HG03521 (cell line): Measurements from ENCODE around the gene HGS.
"Not testable (repeated sequence)": the region's sequence is repeated elsewhere in the genome, so short reads cannot be mapped to it uniquely, and the experiment has no call there.

Experiments
- ATAC-seq: cut with Tn5 transposase; IDR thresholded peaks from one replicate; pipeline ENCODE4 v1.9.1; 2021; ENCODE audit warnings: mild to moderate bottlenecking, moderate library complexity; ENCODE audit not compliant: unreplicated experiment

The HGS gene

DNA sequence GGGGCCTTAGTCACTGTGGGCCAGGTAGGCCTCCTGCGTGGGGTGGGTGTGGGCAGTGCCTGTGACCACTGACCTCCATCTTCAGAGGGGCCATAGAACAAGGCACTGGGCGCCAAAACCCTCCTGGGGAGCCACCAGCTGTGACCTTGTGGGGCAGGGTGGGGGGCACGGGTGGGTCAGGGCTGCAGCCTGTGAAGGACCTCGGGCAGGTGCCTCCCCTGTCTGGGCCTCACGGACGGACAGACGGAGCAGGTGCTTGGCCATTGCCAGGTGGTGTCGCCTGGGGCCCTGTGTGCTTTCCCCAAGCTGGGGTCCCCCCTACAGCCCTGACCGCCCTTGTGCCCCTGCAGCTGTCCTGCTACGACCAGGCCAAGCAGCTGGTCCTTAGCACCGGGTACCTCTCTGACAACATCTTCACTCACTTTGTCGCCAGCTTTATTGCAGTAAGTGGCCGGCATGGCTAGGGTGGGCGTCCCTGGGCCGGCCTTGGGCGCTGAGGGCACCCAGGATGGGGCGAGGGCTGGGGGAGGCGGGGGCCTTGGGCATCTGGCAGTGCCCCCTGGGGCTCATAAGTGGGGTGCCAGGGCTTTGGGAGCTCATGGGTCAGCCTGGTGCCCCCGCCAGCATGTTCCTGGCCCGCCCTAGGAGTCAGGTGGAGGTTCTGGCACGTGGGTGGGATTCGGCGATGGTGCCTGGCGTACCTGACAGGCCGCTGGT is 33.4 kb downstream of the HGS start:
- ATAC-seq = no peak

- no peak for ATAC-seq
Measured at GRCh38 chr17:81717766-81718089, 33.9 kb downstream of the HGS start.

- no peak for ATAC-seq
Measured at GRCh38 chr17:81719410-81720266, 35.8 kb downstream of the HGS start.

DNA sequence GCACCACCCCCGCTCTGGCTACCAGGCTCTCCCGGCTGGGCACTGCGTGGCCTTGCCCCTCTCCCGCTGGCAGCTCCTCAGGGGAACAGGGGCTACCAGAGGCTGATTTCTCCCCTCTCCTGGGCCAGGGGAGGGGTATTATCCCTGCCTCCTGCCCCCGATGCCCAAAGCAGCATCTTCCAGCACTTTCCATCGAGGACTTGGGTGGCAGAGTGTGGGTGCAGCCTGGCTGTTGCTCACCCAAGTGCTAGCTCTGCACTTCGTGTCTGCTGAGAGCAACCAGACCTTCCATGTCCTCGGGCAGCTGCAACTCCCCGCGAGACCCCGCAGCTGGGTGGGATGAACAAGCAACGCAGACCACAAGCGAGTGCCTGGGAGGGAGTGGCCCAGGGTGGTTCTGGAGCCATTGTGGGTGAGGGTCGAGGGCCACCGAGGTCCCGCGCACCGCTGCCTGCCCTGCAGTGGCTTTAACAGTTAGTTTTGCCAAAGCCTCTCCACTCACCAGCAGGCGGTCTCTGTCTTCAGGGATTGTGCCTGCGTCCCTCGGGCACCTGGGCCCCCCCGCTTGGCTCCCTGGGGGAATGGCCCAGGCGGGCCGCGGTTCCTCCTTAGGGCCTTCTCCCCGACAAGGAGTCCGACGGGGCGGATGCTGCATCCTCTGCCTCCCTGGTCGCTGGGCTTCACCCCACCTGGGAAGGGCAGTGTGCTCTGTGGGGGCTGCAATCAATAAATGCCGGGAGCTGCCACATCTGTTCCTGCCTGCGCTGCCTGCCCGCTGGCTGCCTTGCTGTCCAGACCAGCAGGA is 36.7 kb downstream of the HGS start:
- no peak for ATAC-seq

- ATAC-seq = no peak
Measured at GRCh38 chr17:81722184-81723120, 38.6 kb downstream of the HGS start.

- no peak for ATAC-seq
Measured at GRCh38 chr17:81723651-81724209, 39.9 kb downstream of the HGS start.

DNA sequence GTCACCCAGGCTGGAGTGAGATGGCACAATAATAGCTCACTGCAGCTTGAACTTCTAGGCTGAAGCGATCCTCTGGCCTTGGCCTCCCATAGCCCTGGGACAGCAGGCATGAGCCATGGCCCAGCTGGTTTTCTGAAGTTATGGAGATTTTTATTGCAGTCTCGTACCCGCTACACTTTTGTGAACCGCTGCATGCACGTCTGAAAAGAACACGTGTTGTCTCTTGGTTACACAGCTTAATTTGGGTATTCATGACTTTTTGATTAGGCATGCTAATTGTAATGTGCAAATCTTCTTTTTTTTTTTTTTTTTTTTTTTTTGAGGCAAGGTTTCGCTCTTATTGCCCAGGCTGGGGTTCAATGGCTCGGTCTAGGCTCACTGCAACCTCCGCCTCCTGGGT is 41.6 kb downstream of the HGS start:
- no peak for ATAC-seq

DNA sequence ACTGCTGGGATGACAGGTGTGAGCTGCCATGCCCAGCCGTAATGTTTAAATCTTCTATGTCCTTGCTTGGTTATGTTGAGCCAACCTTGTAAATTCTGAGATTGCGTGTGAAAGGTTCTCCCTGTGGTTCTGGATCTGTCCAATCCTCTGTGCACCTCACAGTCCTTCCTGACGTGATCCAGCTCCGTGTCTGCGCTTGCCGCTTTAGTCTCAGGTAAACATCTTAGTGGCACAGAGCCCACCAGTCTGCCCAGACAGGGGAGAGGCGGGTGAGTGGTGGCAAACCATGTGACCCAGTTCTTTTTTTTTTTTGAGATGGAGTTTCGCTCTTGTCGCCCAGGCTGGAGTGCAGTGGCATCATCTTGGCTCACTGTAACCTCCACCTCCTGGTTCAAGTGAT is 42.2 kb downstream of the HGS start:
- no peak for ATAC-seq

DNA sequence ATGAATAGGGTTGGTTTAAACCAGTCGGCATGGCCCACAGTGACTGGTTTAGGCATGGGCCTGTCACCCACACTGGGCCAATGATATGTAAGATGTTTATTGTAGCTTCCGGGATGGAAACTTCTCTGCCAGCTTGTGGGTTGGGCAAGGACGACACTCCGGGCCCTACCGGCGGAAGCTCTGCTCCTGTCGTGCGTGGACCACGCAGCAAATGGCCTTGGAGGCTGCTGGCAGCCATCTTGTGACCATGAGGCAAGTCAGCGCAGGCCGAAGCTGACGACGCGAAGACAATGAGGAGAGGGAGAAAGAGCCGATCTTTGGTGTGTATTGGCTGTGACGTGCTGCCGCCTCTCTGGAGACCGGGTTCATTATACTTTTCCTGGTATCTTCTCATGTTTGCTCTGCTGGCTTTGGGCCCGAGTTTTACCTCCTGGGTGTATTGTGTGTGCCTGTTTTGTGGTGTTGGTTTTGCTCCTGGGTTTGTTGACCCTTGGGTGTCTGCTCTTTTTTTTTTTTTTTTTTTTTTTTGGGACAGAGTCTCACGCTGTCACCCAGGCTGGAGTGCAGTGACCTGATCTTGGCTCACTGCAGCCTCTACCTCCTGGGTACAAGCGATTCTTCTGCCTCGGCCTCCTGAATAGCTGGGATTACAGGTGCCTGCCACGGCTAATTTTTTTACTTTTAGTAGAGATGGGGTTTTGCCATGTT is 43.7 kb downstream of the HGS start:
- ATAC-seq = no peak

DNA sequence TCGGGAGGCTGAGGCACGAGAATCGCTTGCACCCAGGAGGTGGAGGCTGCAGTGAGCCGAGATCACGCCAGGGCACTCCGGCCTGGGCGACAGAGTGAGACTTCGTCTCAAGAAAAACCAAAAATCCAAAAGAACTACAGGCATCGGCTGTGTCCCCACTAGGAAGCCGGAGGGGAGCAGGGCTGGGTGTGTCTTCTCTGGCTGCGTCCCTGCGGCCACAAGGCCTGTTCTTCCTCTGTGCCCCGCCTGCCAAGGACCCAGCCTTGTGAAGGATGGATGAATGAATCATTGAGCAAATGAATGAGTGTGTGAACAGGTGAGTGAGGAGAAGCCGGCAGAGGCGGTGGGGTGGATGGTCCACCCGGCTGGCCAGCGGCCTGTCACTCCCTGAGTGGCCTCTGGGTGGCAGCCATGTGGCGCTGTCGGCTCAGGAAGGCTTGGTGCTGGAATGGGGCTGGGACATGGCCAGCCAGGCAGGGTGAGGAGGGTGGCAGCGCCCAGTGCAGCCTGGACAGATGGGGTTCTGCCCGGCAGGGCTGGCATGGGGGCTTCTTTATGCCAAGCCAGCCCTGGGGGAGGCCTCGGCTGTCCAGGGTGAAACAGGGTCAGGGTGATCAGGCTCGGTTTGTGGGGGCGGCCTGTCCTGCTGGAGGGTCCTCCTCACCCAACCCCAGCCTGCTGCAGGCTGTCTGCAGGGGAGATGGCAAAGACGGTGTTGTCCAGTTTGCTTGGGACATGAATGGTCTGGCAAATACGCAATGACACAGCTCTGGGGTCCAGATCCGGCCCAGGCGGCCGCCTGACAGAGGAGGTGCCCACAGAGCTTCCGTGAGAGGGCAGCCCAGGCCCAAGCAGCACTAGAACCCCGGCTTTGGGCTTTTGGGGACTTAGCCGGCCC is 49.9 kb downstream of the HGS start:
- no peak for ATAC-seq

GRCh38 chr17:81734405-81735263 is 50.8 kb downstream of the HGS start:
- ATAC-seq = no peak

DNA sequence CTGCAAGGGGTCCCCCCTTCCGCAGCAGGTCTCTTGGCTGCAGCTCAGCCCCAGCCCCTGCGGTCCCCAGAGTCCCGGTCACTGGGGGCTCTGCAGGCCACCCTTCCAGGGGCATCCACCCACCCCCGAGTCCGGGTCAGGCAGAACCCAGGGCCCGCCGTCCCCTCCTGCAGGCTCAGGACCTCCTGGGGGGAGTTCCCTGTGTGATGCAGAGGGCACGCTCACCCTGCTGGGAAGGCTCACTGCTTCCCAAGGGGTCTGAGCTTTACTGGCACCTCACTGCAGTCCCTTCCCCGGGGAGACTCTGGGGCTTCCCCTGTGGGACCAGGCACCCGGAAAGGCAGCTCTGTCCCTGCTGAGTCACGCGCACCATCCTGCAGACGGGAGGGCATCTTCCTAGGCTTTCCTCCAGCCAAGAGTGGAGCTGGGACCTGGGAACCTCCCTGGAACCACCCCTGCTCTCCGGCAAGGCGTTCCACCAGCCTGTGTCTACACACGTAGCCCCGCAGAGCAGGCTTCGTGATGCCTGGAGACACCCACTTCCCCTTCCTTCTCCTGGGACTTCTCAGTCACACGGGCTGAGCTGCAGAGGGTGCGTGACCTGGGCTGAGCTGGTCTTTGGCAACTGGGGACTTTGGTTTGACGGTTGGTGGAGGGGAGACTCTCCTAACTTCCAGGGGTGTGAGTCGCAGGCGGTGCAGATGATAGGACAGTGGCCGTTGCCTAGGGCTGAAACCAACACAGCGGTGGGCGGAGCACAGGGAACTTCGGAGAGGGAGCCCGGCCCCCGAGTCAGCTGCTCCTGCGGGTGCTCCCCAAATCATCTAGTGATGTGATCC is 51.7 kb downstream of the HGS start:
- ATAC-seq = no peak

DNA sequence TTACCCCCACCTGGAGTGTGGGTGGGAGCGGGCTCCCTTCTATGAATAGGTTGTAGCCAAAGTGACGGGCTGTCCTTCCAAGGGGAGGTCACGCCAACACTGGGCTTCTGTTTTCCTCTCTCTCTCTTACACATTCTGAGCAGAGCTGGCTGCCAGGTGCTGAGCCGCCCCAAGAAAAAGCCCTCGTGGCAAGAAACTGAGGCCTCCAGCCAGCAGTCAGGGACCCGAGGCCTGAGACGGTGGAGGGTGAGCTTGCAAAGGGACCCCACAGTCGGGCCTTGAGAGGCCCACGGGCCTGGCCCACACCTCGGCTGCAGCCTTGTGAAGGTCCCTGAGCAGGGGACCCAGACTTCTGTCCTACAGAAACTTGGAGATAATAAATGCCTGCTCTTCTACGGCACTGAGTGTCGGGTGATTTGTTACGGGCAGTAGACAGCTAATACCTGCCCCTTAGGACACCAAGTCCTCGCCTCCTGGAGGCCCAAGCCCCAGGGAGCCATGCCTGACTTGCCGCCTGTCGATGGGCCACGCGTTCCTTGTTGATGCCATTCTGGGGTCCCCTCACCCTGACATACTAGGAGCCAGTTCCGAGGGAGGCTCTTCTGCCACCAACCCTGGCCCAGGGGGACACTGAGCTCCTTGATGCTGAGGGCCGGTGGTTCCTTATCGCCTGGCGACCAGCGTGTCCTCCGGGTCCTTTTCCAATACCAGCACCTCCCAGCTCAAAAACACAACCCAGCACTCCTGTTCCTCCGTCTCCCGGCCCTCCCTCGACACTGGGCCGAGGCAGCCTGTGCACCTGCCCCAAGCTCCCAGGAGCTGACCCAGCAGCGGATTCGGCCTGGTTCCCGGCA is 54.4 kb downstream of the HGS start:
- no peak for ATAC-seq

DNA sequence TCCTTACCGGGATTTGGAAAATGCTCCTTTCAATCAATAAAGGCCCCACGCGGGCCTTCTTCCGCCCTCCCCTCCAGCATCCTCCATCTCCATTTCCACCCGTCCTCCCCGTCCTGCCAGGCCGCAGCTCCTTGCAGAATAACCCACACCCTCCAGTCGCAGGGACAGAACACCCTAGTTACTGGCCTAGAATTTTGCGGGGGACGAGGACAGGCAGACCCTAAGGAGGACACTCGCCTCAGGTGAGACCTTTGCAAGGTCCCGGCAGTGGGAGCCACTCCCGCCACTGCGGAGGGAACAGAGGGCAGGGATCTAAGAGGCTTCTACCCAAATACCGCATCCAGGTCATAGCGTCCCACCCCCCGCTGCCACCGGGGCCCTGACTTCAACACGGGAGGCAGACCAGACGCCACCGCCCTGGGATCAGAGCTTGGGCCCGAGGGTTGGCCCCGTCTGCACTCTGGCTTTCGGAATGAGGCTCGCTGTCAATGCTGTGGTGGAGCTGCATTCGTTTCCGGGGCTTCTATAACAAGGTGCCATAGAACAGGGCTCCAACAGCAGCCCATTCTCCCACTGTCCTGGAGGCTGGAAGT is 55.1 kb downstream of the HGS start:
- ATAC-seq = no peak

- not testable (repeated sequence) for ATAC-seq
Measured at GRCh38 chr17:81739593-81739992, 55.8 kb downstream of the HGS start.
